Suprapubic skin (tissue), 4 donors: ENCODE results near the gene NCKAP5.

Experiments used
- CTCF ChIP-seq, 2 donors: fragments of 200-600 bp in 1 of 2; fragments of 450-650 bp in 1 of 2; sonication (generic) in 1 of 2; IDR thresholded peaks; one replicate each; pipeline ENCODE4 v1.5.1; 2016 to 2019; ENCODE audit warnings: antibody characterized with exemption in 2 of 2, mild to moderate bottlenecking in 1 of 2, moderate library complexity in 1 of 2
- POLR2A ChIP-seq, 2 donors: fragments of 450-650 bp; IDR thresholded peaks; one replicate each; pipeline ENCODE4 v1.6.1; 2017; ENCODE audit warnings: antibody characterized with exemption in 2 of 2, mild to moderate bottlenecking in 2 of 2, moderate library complexity in 2 of 2
- POLR2AphosphoS5 ChIP-seq, 3 donors: sonication (generic); formaldehyde crosslinking; IDR thresholded peaks; one replicate each; pipeline ENCODE4 v1.6.1; 2017; ENCODE audit warnings: antibody characterized with exemption in 3 of 3

- no peak for TF ChIP-seq CTCF (IDR thresholded peaks at IDR 0.05)
- TF ChIP-seq POLR2A (IDR thresholded peaks at IDR 0.05) = no peak
- TF ChIP-seq POLR2AphosphoS5 (IDR thresholded peaks at IDR 0.05) = no peak
Observed at GRCh38 chr2:132975193-132976105, 592.8 kb downstream of the NCKAP5 start.
